Measurements from ENCODE around the gene MPPED1. TPM values are rescaled to one million over a fixed set of nuclear protein-coding genes. Genes with fewer than 3 reads are reported as not detected.

MPPED1 gene
- total and polyA plus RNA-seq, 2 of the 13 experiments (the other 11 are each of a cell fraction or from before 2014, with no cell fraction given) = 0.77 TPM; not detected in 1

- 0 out of 2 replicates have a peak, but pooled peaks have one; percentile 29 for TF ChIP-seq ZNF614 (CRISPR knock-in tag; IDR thresholded peaks at IDR 0.05; ENCODE audit: borderline replicate concordance)
- no peak for TF ChIP-seq ZNF362 (CRISPR knock-in tag; IDR thresholded peaks at IDR 0.05; ENCODE audit: borderline replicate concordance)
- TF ChIP-seq CREM (IDR thresholded peaks at IDR 0.05) = peak; percentile 70; the same call in 1 of the 2 replicates
- no peak for TF ChIP-seq CREM (CRISPR knock-in tag; IDR thresholded peaks at IDR 0.05)
- TF ChIP-seq ZNF713 (CRISPR knock-in tag; IDR thresholded peaks at IDR 0.05) = 0 out of 2 replicates have a peak, but pooled peaks have one; percentile 67
- TF ChIP-seq SMAD3 (CRISPR knock-in tag; IDR thresholded peaks at IDR 0.05) = 0 out of 2 replicates have a peak, but pooled peaks have one; percentile 22
- peak; percentile 42; the same call in 1 of the 2 replicates for TF ChIP-seq MED1 (CRISPR knock-in tag; IDR thresholded peaks at IDR 0.05)
- TF ChIP-seq ZFP36L1 (CRISPR knock-in tag; IDR thresholded peaks at IDR 0.05) = no peak
- TF ChIP-seq MAFK (conservative IDR thresholded peaks at IDR 0.05 in 1 of 2, IDR thresholded peaks at IDR 0.05 in 1 of 2; ENCODE audit: low read length in 2 of 2) = peak; percentile 23 to 53; a peak in 3 of 4 replicates
- TF ChIP-seq, protein P1, sequence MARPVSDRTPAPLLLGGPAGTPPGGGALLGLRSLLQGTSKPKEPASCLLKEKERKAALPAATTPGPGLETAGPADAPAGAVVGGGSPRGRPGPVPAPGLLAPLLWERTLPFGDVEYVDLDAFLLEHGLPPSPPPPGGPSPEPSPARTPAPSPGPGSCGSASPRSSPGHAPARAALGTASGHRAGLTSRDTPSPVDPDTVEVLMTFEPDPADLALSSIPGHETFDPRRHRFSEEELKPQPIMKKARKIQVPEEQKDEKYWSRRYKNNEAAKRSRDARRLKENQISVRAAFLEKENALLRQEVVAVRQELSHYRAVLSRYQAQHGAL (CRISPR knock-in tag; IDR thresholded peaks at IDR 0.05; ENCODE audit: not compliant biosample characterization) = no peak
- TF ChIP-seq CSRNP2 (CRISPR knock-in tag; conservative IDR thresholded peaks at IDR 0.05; ENCODE audit: low read depth) = no peak
- TF ChIP-seq, protein P2, sequence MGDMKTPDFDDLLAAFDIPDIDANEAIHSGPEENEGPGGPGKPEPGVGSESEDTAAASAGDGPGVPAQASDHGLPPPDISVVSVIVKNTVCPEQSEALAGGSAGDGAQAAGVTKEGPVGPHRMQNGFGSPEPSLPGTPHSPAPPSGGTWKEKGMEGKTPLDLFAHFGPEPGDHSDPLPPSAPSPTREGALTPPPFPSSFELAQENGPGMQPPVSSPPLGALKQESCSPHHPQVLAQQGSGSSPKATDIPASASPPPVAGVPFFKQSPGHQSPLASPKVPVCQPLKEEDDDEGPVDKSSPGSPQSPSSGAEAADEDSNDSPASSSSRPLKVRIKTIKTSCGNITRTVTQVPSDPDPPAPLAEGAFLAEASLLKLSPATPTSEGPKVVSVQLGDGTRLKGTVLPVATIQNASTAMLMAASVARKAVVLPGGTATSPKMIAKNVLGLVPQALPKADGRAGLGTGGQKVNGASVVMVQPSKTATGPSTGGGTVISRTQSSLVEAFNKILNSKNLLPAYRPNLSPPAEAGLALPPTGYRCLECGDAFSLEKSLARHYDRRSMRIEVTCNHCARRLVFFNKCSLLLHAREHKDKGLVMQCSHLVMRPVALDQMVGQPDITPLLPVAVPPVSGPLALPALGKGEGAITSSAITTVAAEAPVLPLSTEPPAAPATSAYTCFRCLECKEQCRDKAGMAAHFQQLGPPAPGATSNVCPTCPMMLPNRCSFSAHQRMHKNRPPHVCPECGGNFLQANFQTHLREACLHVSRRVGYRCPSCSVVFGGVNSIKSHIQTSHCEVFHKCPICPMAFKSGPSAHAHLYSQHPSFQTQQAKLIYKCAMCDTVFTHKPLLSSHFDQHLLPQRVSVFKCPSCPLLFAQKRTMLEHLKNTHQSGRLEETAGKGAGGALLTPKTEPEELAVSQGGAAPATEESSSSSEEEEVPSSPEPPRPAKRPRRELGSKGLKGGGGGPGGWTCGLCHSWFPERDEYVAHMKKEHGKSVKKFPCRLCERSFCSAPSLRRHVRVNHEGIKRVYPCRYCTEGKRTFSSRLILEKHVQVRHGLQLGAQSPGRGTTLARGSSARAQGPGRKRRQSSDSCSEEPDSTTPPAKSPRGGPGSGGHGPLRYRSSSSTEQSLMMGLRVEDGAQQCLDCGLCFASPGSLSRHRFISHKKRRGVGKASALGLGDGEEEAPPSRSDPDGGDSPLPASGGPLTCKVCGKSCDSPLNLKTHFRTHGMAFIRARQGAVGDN (CRISPR knock-in tag; IDR thresholded peaks at IDR 0.05) = peak; percentile 76
- 0 out of 2 replicates have a peak, but pooled peaks have one; percentile 25 for TF ChIP-seq AHDC1 (CRISPR knock-in tag; IDR thresholded peaks at IDR 0.05; ENCODE audit: borderline replicate concordance)
These were observed 18.5 kb upstream of the MPPED1 start (continued) for GRCh38 chr22:43393132-43393843.
